Measurements from ENCODE around the gene PIKFYVE.

GRCh38 chr2:208234786-208235185 lies 31.3 kb upstream of the PIKFYVE start:
- TF ChIP-seq CTCF (IDR thresholded peaks at IDR 0.05) (no peak), POLR2A (IDR thresholded peaks at IDR 0.05) (no peak)
